ENCODE measurements around the gene DNAH8.
"Not testable (repeated sequence)": the region's sequence is repeated elsewhere in the genome, so short reads cannot be mapped to it uniquely, and the experiment has no call there.

DNAH8 gene

GRCh38 chr6:38699702-38700101, 15.4 kb upstream of the DNAH8 start:
- DNase-seq (ENCODE audit: low read depth, low spot score): not testable (repeated sequence)

DNA sequence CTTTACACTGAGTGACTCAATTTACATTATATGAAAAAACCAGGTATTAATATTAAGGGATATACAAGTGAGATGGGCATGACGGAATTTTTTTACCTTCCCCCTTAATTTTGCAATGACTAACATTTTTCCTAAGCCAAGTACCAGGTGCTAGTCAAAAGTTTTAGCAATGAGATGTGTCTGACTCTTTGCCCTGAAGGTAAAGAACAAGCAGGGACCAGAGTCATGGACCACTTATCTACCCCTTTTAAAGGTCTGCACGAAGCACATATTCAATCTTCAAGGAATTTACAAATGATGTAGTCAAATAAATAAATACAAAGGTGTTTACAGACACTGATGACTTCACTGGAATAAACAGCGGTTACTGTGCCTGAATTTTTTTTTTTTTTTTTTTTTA, 13.6 kb upstream of the DNAH8 start:
- DNase-seq (ENCODE audit: low read depth, low spot score): no peak

GRCh38 chr6:38702558-38703397, 12.3 kb upstream of the DNAH8 start, which contains the start of gene GLO1:
TSS of gene GLO1 (minus strand) at chr6:38703145. CDS start at chr6:38703054, 91 bp downstream.
- peak; percentile 95 for DNase-seq (ENCODE audit: low read depth, low spot score)

- DNase-seq (ENCODE audit: low read depth, low spot score): no peak
Measured at GRCh38 chr6:38703949-38704590, 11.0 kb upstream of the DNAH8 start.

GRCh38 chr6:38705924-38706323, 9.2 kb upstream of the DNAH8 start:
- DNase-seq (ENCODE audit: low read depth, low spot score): no peak

DNA sequence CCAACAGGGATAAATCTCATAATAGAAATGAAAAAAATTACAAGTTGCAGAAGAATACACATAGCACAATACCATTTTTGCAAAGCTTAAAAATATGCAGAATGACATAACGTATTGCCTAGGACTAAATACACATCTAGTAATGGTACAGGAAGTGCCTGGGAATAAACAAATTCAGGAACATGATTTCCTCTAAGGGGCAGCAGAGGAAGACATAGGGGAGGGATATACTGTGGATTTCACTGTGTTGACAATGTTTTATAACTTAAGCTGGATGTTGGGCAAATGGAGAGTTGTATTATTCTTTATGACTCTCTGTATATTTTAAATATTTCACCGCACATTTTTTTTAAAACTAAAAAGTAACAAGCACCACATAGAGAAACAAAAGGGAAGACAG, 6.6 kb upstream of the DNAH8 start:
- DNase-seq (ENCODE audit: low read depth, low spot score): no peak

DNA sequence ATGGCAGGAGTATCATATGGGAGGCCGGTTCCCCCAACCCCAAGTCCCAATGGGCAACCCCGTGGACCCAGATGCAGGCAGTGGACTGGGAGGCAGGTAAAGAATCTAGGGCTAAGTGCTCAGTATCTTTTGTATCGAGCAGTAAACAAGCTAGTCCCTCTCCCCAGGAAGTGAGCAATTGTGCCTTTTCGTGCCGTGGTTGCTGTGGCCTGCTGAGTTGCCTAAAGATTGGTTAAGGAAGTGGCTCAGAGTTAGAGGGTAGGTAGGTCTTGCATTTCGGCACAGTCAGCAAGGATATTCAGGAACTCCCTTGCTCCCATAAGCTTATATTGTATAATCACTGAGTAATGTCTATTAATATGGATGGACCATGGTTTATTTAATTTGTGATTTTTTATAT, 1.3 kb upstream of the DNAH8 start:
- DNase-seq (ENCODE audit: low read depth, low spot score): peak; percentile 20

DNA sequence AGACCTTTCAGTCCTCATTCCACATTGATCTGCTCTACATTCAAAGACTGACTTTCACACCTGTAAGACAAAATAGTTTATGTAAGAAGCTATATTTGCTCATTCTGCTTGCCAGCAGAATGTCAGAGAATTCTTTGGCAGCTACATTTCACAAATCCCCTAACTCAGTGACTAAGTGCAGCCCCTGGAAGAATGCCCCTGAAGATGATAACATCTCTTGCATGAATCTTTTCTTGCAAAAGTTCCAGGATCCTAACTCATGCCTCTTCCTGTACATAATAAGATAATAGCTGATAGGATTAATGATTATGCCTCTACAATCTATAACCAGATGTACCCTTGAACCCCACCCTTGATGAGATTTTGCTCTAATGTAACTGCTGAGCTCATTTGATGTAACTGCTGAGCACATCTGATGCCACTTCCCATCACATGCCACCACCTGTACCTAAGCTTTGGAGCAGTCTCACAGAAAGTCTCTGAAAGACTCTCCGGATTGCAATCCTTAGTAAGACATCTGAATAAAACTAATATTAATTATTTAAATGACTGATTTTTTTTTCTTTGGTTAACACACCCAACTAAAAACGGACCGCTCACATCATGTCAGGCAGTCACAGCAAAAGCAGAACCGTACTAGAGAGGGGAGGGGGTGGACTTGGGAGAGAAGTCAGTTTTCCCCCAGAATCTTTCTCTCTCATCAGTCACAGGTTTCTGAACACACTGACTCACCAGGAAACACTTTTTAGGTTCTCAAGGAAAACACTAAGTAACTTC, 684 bp upstream of the DNAH8 start:
- DNase-seq (ENCODE audit: low read depth, low spot score): no peak

DNA sequence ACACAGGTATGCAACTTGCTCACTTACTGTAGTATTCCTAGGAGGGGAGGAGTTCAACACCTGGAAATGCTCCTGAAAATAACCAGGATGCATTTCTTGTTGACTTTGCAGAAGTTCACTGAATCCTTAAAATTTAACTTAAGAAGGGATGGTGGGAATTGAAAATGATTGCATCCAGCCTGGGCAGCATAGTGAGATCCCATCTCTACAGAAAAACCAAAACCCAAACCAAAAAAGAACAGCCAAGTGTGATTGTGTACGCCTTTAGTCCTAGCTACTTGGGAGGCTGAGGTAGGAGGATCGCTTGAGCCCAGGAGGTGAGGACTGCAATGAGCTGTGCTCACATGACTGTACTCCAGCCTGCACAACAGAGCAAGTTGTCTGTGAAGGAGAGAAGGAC, 1.7 kb downstream of the DNAH8 start:
- DNase-seq (ENCODE audit: low read depth, low spot score): no peak

DNA sequence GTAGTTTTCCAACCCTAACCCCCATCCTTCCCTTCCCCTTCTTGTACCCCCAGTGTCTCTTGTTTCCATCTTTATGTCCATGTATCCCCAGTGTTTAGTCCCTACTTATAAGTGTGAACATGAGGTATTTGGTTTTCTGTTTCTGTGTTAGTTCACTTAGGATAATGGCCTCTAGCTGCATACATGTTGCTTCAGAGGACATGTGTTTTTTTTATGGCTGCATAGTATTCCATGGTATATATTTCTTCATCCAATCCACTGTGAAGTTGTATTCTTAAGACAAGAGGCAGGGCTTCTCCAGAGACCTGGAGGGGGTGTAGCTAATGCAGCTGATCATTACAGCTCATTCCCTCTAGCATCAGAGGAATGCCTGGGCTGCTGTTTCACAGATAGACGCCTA, 4.2 kb downstream of the DNAH8 start:
- DNase-seq (ENCODE audit: low read depth, low spot score): no peak

GRCh38 chr6:38720295-38720694, 5.2 kb downstream of the DNAH8 start:
- peak; percentile 20 for DNase-seq (ENCODE audit: low read depth, low spot score)

DNA sequence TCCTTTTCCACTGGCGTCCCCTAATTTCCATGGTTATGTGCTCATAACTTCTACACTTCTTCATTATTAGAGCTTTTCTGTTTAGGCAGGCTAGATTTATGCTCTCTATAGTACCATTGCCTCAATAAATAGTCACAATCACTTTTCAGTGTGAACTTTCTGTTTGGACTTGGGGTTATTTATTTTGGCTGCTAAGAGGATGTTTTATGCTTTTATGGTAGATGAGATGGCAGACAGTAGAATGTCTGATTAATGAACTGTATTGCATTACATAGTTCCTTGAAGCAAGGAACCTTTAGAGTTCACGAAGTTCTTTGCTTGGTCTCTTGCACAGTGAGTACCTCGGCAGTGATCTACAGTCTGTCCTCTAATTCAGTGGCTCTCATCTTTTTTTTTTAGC, 6.9 kb downstream of the DNAH8 start:
- DNase-seq (ENCODE audit: low read depth, low spot score): no peak

DNA sequence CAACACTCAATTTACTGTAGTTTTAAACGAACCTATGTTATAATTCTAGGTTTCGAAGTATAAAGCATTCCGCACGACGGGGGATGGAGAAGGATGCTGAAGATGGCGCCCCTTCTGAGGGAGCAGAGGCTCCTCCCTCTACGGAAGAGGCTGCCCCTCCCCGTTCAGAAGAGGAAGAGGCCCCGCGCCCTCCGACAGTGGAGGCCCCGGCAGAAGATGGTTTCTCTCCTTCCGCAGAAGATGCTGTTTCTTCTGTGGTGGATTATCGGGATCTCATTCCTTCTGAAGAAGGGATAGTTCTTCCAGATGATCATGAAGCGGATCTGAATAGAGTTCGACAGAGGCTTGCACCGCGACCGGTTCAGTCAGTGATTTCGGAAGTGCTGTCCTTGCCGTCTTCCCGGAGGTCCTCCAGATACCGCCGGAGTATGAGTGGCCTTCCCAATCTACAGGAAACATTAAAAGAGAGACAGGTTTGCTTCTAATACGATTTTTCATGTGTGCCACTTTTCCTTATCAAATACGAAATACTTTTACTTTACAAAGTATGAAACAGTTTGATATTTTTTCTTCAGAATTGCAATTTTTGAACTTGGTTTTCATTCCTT, 7.7 kb downstream of the DNAH8 start:
- no peak for DNase-seq (ENCODE audit: low read depth, low spot score)

DNA sequence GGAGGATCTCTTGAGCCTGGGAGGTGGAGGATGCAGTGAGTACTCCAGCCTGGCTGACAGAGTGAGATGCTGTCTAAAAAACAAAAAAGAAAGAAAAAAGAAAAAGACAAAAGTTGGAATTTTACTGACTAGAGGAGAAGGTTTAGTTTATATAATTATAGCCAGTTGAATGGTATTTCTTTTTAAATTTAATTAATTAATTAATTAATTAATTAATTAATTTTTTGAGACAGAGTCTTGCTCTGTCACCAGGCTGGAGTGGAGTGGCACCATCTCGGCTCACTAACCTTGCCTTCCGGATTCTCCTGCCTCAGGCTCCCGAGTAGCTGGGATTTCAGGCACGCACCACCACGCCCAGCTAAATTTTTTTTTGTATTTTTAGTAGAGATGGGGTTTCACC, 8.7 kb downstream of the DNAH8 start:
- no peak for DNase-seq (ENCODE audit: low read depth, low spot score)

- no peak for DNase-seq (ENCODE audit: low read depth, low spot score)
Measured at GRCh38 chr6:38724343-38724742, 9.2 kb downstream of the DNAH8 start.

DNA sequence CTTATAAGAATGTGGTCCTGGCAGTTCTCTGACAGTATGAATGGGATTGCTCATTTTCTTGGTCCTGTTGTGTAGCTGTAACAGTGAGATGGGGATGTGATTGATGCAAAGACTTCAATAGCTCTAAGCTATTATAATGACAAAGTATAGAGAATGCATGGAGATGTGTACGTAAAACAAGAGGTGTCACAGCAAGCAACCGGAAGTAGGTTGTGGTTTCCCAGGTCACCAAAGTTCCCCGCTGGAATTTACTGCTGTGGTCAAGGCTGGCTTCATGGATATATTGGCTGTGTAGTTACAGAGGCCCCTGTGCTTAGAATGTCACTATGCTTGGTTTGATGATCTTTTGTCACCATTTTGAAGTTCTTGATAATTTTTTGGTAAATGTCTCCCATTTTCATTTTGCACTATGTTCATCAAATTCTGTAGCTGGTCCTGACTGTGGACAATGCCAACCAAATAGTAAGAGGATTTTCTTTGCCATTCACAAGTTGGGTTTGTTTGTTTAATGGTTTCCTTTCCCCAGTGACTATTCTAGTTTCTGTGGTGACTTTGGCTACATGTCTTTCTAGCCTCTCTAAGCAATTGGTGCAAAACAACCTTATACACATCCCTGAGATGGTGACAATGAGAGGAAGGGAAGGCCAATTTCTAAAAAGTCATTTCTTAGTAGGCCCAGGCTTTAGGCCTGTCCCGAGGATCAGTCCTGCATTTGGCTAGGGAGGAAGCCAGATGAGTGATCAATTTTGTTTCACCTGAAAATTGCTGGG, 10.5 kb downstream of the DNAH8 start:
- no peak for DNase-seq (ENCODE audit: low read depth, low spot score)

DNA sequence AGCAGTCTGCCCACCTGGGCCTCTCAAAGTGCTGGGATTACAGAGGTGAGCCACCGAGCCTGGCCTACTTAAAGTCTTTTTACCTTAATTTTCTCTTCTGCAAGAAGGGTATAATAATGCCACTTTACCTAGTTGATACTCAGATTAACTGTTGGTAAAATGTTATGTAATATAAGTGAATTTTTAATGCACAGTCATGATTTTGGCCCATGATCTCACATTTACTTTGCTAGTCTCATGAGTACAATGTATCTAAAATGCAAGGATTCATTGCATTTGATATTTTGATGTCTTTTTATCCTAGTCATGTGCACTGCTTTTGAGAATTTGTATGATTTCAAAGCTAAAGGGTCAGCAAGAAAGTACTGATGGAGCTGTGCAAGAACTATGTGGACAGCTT, 13.1 kb downstream of the DNAH8 start:
- no peak for DNase-seq (ENCODE audit: low read depth, low spot score)

- no peak for DNase-seq (ENCODE audit: low read depth, low spot score)
Measured at GRCh38 chr6:38730140-38730862, 15.2 kb downstream of the DNAH8 start.

DNA sequence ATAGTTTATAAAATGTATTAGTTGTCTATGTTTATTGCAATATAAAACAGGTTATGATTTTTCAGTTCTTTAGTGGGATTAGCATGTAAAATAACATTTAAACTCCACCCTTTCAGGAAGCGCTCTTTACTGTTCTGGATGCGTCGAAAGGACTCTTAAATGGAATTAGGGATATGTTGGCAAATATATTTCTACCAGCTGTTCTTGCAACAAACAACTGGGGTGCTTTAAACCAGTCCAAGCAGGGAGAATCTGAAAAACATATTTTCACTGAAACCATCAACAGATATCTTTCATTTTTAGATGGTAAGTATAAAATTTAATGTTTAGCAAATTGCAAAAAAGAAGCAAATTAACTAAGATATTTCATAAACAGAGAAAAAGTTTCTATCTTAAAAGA, 21.8 kb downstream of the DNAH8 start:
- no peak for DNase-seq (ENCODE audit: low read depth, low spot score)

GRCh38 chr6:38738261-38738660, 23.1 kb downstream of the DNAH8 start:
- no peak for DNase-seq (ENCODE audit: low read depth, low spot score)

DNA sequence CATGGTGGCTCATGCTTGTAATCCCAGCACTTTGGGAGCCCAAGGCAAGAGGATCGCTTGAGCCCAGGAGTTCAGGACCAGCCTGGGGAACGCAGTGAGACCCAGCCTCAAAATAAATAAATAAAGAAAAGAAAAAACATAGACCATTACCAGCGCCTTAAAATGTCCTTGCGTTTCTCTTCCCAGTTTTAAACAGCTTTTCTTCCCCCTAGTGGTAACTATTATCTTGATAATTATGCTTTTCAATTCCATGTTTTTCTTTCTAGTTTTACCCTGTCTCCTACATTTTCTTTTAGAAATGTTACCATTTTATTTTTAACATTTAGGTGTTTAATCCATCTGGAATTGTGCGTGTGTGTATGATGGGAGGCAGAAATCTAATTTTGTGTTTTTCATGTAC, 24.4 kb downstream of the DNAH8 start:
- DNase-seq (ENCODE audit: low read depth, low spot score): no peak
